ENCODE data around the gene SLC1A4.

The SLC1A4 gene

DNA sequence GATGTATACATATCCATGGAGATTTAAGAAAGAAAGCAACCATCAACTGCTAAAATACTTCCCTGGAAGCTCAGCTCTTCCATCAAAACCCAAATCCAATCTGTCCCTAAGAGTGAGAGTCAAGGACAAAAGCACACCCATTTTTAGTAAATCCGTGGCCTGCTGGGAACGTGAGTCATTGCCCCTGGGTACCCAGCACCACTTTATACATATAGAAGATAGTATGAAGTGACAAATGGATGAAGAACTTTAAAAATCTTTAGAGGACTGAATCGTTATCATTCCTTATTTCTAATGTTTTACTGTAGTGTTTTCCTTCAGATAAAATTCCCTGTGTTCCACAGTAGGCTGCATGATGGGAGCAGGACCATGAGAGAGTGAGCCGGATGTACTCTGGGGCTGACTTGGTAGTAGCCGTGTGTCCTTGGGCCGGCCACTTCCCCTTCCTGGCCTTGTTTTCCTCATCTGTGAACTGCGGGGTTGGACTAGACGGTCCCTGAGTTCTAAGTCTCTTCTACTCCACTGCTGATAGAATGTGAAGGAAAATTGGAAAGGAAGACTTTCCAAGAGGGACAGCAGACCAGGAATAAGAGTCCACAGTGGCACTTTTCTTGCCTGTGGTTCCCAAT is 38.5 kb downstream of the SLC1A4 start:
- Histone ChIP-seq H3K18ac (ENCODE audit: low read depth in 1 of 2, low read length in 2 of 2) (no peak overlapping the region), H3K23ac (ENCODE audit: low read length in 2 of 2) (no peak overlapping the region), H3K79me1 (replicated peaks; ENCODE audit: low read length, poor library complexity, severe bottlenecking) (no peaks in the 10 kb centered on the region), H2BK15ac (ENCODE audit: low read depth, poor library complexity, severe bottlenecking) (no peak overlapping the region), H3K9ac (ENCODE audit: low read length) (no peak overlapping the region), H4K8ac (ENCODE audit: low read length) (no peak overlapping the region), H4K91ac (ENCODE audit: low read length) (no peak overlapping the region), H3K27ac (ENCODE audit: low read length, poor library complexity, severe bottlenecking) (no peak overlapping the region), H3K14ac (ENCODE audit: low read length in 2 of 2) (no peak overlapping the region), H2BK5ac (ENCODE audit: low read depth, low read length, poor library complexity, severe bottlenecking) (no peak overlapping the region), H2BK120ac (ENCODE audit: low read depth, low read length) (no peak overlapping the region), H3K4ac (ENCODE audit: low read depth in 1 of 2, low read length in 2 of 2) (no peak overlapping the region), H2AK5ac (ENCODE audit: low read length, severe bottlenecking) (no peak overlapping the region), H3K36me3 (ENCODE audit: control insufficient read depth in 1 of 2, insufficient read depth in 2 of 2, low read depth in 1 of 2, low read length in 2 of 2) (no peaks in the 10 kb centered on the region), H3K27me3 (ENCODE audit: control insufficient read depth in 1 of 2, insufficient read depth in 1 of 2, low read length in 2 of 2) (peaks cover 6 to 19% of the 10 kb centered on the region in 2 experiments), H2BK12ac (ENCODE audit: low read length in 2 of 2) (no peak overlapping the region), H3K9me3 (ENCODE audit: control insufficient read depth, low read length) (no peaks in the 10 kb centered on the region), H3K4me3 (ENCODE audit: insufficient read depth in 1 of 2, low read depth in 1 of 2, low read length in 2 of 2) (no peak overlapping the region), H3K4me1 (ENCODE audit: control insufficient read depth, insufficient read depth, low read depth, low read length) (peaks cover 7% of the 10 kb centered on the region), H3K4me2 (ENCODE audit: low read length, poor library complexity, severe bottlenecking) (no peak overlapping the region), H2AFZ (ENCODE audit: low read depth, low read length) (no peak overlapping the region)
- no peak for DNase-seq
- 95% methylated on average over 5 of the region's 8 CpGs for WGBS

DNA sequence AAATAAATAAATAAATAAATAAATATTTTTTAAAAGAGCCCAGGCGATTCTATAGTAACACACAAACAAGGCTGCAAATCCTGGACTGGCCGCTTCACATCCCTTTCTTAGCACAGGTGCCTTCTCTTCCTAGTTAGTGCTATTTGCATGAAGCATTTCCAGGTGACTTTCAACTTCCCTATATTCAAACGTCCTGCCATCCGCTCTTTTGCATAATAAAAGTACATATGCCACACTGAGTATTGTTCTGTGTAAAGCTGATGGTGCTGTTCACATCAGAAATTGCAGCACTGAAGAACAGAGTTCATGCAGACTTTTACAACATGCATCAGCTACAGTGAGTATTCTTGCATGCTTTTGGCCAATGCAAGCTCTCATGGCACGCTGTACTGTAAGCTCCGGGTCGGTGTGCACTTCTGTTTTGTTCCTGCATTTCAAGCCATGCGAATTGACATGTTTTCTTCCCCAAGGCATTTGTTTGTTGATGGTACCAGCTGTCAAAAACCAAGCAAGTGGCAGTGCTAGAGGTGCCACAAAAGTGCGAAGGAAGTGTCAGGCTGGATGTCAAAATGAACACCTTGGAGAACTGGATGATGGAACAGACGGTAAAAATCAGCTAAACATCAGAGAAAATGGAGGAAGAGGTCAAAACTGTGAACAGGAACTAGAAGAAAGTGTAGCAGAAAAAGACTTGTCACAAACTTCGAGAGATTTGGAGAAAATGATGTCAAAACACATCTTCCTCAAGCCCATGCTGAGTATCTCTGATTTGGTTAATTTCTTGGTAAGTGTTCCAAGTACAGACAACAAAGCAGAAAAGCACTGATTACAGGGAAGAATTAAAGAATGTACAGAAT is 41.5 kb downstream of the SLC1A4 start:
- no peak for DNase-seq
- no peak overlapping the region for H3K14ac ChIP-seq (ENCODE audit: low read length in 2 of 2)
- H3K79me1 ChIP-seq (replicated peaks; ENCODE audit: low read length, poor library complexity, severe bottlenecking) = no peaks in the 10 kb centered on the region
- H4K91ac ChIP-seq (ENCODE audit: low read length) = no peak overlapping the region
- 87% methylated on average over 9 of the region's 11 CpGs for WGBS
- no peaks in the 10 kb centered on the region for H3K4me1 ChIP-seq (ENCODE audit: control insufficient read depth, insufficient read depth, low read depth, low read length)
- no peak overlapping the region for H2BK12ac ChIP-seq (ENCODE audit: low read length in 2 of 2)
- no peak overlapping the region for H3K27ac ChIP-seq (ENCODE audit: low read length, poor library complexity, severe bottlenecking)
- H3K27me3 ChIP-seq (ENCODE audit: control insufficient read depth in 1 of 2, insufficient read depth in 1 of 2, low read length in 2 of 2) = peaks cover 6 to 19% of the 10 kb centered on the region in 2 experiments
- H2AK5ac ChIP-seq (ENCODE audit: low read length, severe bottlenecking) = no peak overlapping the region
- no peak overlapping the region for H3K4me2 ChIP-seq (ENCODE audit: low read length, poor library complexity, severe bottlenecking)
- no peak overlapping the region for H3K4ac ChIP-seq (ENCODE audit: low read depth in 1 of 2, low read length in 2 of 2)
- H3K36me3 ChIP-seq (ENCODE audit: control insufficient read depth in 1 of 2, insufficient read depth in 2 of 2, low read depth in 1 of 2, low read length in 2 of 2) = no peaks in the 10 kb centered on the region
- no peak overlapping the region for H2BK15ac ChIP-seq (ENCODE audit: low read depth, poor library complexity, severe bottlenecking)
- no peak overlapping the region for H3K9ac ChIP-seq (ENCODE audit: low read length)
- no peak overlapping the region for H2BK120ac ChIP-seq (ENCODE audit: low read depth, low read length)
- no peak overlapping the region for H3K23ac ChIP-seq (ENCODE audit: low read length in 2 of 2)
- H2AFZ ChIP-seq (ENCODE audit: low read depth, low read length) = no peak overlapping the region
- no peak overlapping the region for H3K18ac ChIP-seq (ENCODE audit: low read depth in 1 of 2, low read length in 2 of 2)
- H4K8ac ChIP-seq (ENCODE audit: low read length) = no peak overlapping the region
- H3K4me3 ChIP-seq (ENCODE audit: insufficient read depth in 1 of 2, low read depth in 1 of 2, low read length in 2 of 2) = no peak overlapping the region
- no peaks in the 10 kb centered on the region for H3K9me3 ChIP-seq (ENCODE audit: control insufficient read depth, low read length)
- no peak overlapping the region for H2BK5ac ChIP-seq (ENCODE audit: low read depth, low read length, poor library complexity, severe bottlenecking)

- no peak overlapping the region for H3K9ac ChIP-seq (ENCODE audit: low read length)
- no peak overlapping the region for H4K91ac ChIP-seq (ENCODE audit: low read length)
- H3K18ac ChIP-seq (ENCODE audit: low read depth in 1 of 2, low read length in 2 of 2) = no peak overlapping the region
- H3K4me3 ChIP-seq (ENCODE audit: insufficient read depth in 1 of 2, low read depth in 1 of 2, low read length in 2 of 2) = no peak overlapping the region
- no peak for DNase-seq
- no peaks in the 10 kb centered on the region for H3K36me3 ChIP-seq (ENCODE audit: control insufficient read depth in 1 of 2, insufficient read depth in 2 of 2, low read depth in 1 of 2, low read length in 2 of 2)
- no peak overlapping the region for H3K14ac ChIP-seq (ENCODE audit: low read length in 2 of 2)
- H3K27me3 ChIP-seq (ENCODE audit: control insufficient read depth in 1 of 2, insufficient read depth in 1 of 2, low read length in 2 of 2) = peaks cover 6 to 15% of the 10 kb centered on the region in 2 experiments
- no peak overlapping the region for H2AFZ ChIP-seq (ENCODE audit: low read depth, low read length)
- no peaks in the 10 kb centered on the region for H3K79me1 ChIP-seq (replicated peaks; ENCODE audit: low read length, poor library complexity, severe bottlenecking)
- no peaks in the 10 kb centered on the region for H3K9me3 ChIP-seq (ENCODE audit: control insufficient read depth, low read length)
- no peak overlapping the region for H3K27ac ChIP-seq (ENCODE audit: low read length, poor library complexity, severe bottlenecking)
- H3K4ac ChIP-seq (ENCODE audit: low read depth in 1 of 2, low read length in 2 of 2) = no peak overlapping the region
- no peak overlapping the region for H3K4me2 ChIP-seq (ENCODE audit: low read length, poor library complexity, severe bottlenecking)
- H2BK120ac ChIP-seq (ENCODE audit: low read depth, low read length) = no peak overlapping the region
- no peak overlapping the region for H3K23ac ChIP-seq (ENCODE audit: low read length in 2 of 2)
- no peak overlapping the region for H4K8ac ChIP-seq (ENCODE audit: low read length)
- no peak overlapping the region for H2BK5ac ChIP-seq (ENCODE audit: low read depth, low read length, poor library complexity, severe bottlenecking)
- H2AK5ac ChIP-seq (ENCODE audit: low read length, severe bottlenecking) = no peak overlapping the region
- H2BK12ac ChIP-seq (ENCODE audit: low read length in 2 of 2) = no peak overlapping the region
- H3K4me1 ChIP-seq (ENCODE audit: control insufficient read depth, insufficient read depth, low read depth, low read length) = no peaks in the 10 kb centered on the region
- 51% methylated on average over 6 of the region's 8 CpGs for WGBS
- H2BK15ac ChIP-seq (ENCODE audit: low read depth, poor library complexity, severe bottlenecking) = no peak overlapping the region
Observed at GRCh38 chr2:65031341-65032018, 42.3 kb downstream of the SLC1A4 start.
